ENCODE results near the gene ULK2. TPM values are rescaled to one million over a fixed set of nuclear protein-coding genes. Genes with fewer than 3 reads are reported as not detected.

The ULK2 gene
- total and polyA plus RNA-seq, 2 donors (not counting 1 experiment from before 2014, with no cell fraction given): 2.0 to 2.9 TPM

DNA sequence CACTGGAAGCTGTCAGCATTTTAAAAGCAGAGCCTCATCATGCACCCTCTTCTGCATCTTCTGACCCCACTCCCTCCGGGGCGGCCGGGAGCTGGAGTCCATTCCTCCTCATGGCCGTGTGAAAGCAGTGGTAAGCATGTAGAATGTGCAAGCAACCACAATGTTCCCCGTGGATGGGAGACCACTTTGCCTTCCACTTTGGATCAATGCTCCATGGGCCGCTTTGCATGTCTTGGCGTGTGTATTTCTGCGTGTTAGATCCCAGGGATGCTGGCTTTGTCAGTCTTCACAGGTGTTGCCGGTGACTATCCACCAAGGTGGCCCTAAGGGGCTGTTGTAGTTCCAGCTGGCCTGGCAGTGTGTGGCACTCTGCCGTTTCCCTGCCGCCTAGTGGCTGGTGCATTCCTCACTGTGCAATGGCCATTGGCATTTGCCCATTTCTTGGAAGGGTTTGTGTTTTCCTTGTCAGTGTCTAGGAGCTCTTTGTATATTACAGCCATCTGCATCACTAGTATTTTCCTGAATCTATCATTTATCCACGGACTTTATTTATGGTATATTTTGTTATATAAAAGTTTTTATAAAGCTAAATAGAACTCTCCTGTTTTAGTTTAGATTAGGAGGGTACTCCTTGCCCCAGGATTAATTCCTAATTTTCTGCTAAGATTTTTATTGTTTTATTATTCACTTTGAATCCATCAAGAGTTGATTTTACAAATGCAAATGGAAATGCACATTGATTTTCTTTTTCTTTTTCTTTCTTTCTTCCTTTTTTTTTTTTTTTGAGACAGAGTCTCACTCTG is 113.9 kb downstream of the ULK2 start:
- Histone ChIP-seq H3K27ac (ENCODE audit: low read length in 2 of 2) (no peak overlapping the region), H3K9ac (ENCODE audit: low read length) (no peak overlapping the region), H3K4me2 (replicated peaks; ENCODE audit: low read depth, low read length, poor library complexity, severe bottlenecking) (no peak overlapping the region), H3K4me1 (ENCODE audit: control insufficient read depth in 2 of 2, insufficient read depth in 2 of 2, low read length in 2 of 2) (peaks cover 19 to 31% of the 10 kb centered on the region in 2 donors), H3K79me2 (ENCODE audit: control insufficient read depth, insufficient read depth, low read length) (no peaks in the 10 kb centered on the region), H3K9me3 (ENCODE audit: control extremely low read depth in 1 of 3, control insufficient read depth in 2 of 3, insufficient read depth in 1 of 3, low read length in 2 of 3) (no peaks in the 10 kb centered on the region), H3K36me3 (replicated peaks in 1 of 2; ENCODE audit: control extremely low read depth in 1 of 2, control insufficient read depth in 1 of 2, extremely low read depth in 1 of 2, insufficient read depth in 2 of 2, low read length in 1 of 2) (no peaks in the 10 kb centered on the region), H4K20me1 (ENCODE audit: control insufficient read depth, insufficient read depth, low read length, poor library complexity, severe bottlenecking) (no peaks in the 10 kb centered on the region), H3K4me3 (ENCODE audit: control extremely low read depth in 1 of 5, extremely low read depth in 1 of 5, insufficient read depth in 1 of 5, low read depth in 2 of 5, low read length in 4 of 5) (no peak overlapping the region), H3K27me3 (replicated peaks in 1 of 4; ENCODE audit: control extremely low read depth in 1 of 4, control insufficient read depth in 3 of 4, insufficient read depth in 4 of 4, low read length in 3 of 4) (no peaks in the 10 kb centered on the region), H2AFZ (ENCODE audit: insufficient read depth, low read depth, low read length, poor library complexity, severe bottlenecking) (no peak overlapping the region)
- ChIA-PET CTCF (interaction anchor here (0.6 to 5.4 kb wide), 6 partner anchors 9 to 240 kb away, joined by 3 to 32 read pairs (median 8); partner anchors contain the start of gene ALDH3A2), POLR2A (no interaction called here)
- no peak for TF ChIP-seq EZH2 (IDR thresholded peaks at IDR 0.05; ENCODE audit: borderline replicate concordance, insufficient read depth, low read depth, low read length, poor library complexity, severe bottlenecking)
- TF ChIP-seq CTCF (IDR thresholded peaks at IDR 0.05): no peak
- no peak for ATAC-seq (ENCODE audit: low read depth)
- H3K27me3 Mint-ChIP-seq: peaks cover 5% of the 10 kb centered on the region
- no peak overlapping the region for H3K27ac Mint-ChIP-seq
- H3K4me1 Mint-ChIP-seq: peaks cover 41% of the 10 kb centered on the region
- no peak for DNase-seq
- H3K4me3 Mint-ChIP-seq: peak overlapping the region; percentile 16
- WGBS (ENCODE audit: insufficient coverage): 98% methylated on average over 9 of the region's 12 CpGs
- intact Hi-C loops (cut with micrococcal nuclease): loop anchor here (2.0 kb wide), 1 partner anchor 105 kb away; the partner anchor contains the start of gene ALDH3A2
- H3K9me3 Mint-ChIP-seq (ENCODE audit: insufficient read depth): no peaks in the 10 kb centered on the region

GRCh38 chr17:19753051-19753509 is 114.7 kb downstream of the ULK2 start:
- H3K27ac ChIP-seq (ENCODE audit: low read length in 2 of 2): no peak overlapping the region
- no peak overlapping the region for H3K4me2 ChIP-seq (replicated peaks; ENCODE audit: low read depth, low read length, poor library complexity, severe bottlenecking)
- H3K27me3 Mint-ChIP-seq: peaks cover 5% of the 10 kb centered on the region

More at GRCh38 chr17:19753051-19753509, 114.7 kb downstream of the ULK2 start:
- H3K4me1 ChIP-seq (ENCODE audit: control insufficient read depth in 2 of 2, insufficient read depth in 2 of 2, low read length in 2 of 2): peaks cover 19 to 31% of the 10 kb centered on the region in 2 donors
- H3K9ac ChIP-seq (ENCODE audit: low read length): no peak overlapping the region
- Mint-ChIP-seq H3K4me1 (peaks cover 41% of the 10 kb centered on the region), H3K27ac (no peak overlapping the region), H3K4me3 (no peak overlapping the region), H3K9me3 (ENCODE audit: insufficient read depth) (no peaks in the 10 kb centered on the region)
- DNase-seq (no peak), ATAC-seq (ENCODE audit: low read depth) (no peak)
- WGBS (ENCODE audit: insufficient coverage): 29% methylated on average over 8 of the region's 12 CpGs
- no peaks in the 10 kb centered on the region for H3K79me2 ChIP-seq (ENCODE audit: control insufficient read depth, insufficient read depth, low read length)
- H3K4me3 ChIP-seq (ENCODE audit: control extremely low read depth in 1 of 5, extremely low read depth in 1 of 5, insufficient read depth in 1 of 5, low read depth in 2 of 5, low read length in 4 of 5): no peak overlapping the region
- no peaks in the 10 kb centered on the region for H3K27me3 ChIP-seq (replicated peaks in 1 of 4; ENCODE audit: control extremely low read depth in 1 of 4, control insufficient read depth in 3 of 4, insufficient read depth in 4 of 4, low read length in 3 of 4)
- TF ChIP-seq EZH2 (IDR thresholded peaks at IDR 0.05; ENCODE audit: borderline replicate concordance, insufficient read depth, low read depth, low read length, poor library complexity, severe bottlenecking) (no peak), CTCF (IDR thresholded peaks at IDR 0.05) (no peak)
- intact Hi-C loops (cut with micrococcal nuclease): no loop called here
- POLR2A ChIA-PET: no interaction called here
- H4K20me1 ChIP-seq (ENCODE audit: control insufficient read depth, insufficient read depth, low read length, poor library complexity, severe bottlenecking): no peaks in the 10 kb centered on the region
- CTCF ChIA-PET: interaction anchor here (1.2 to 5.4 kb wide), 4 partner anchors 8 to 240 kb away, joined by 4 to 32 read pairs (median 20); no protein-coding TSS in a partner anchor
- no peak overlapping the region for H2AFZ ChIP-seq (ENCODE audit: insufficient read depth, low read depth, low read length, poor library complexity, severe bottlenecking)
- H3K36me3 ChIP-seq (replicated peaks in 1 of 2; ENCODE audit: control extremely low read depth in 1 of 2, control insufficient read depth in 1 of 2, extremely low read depth in 1 of 2, insufficient read depth in 2 of 2, low read length in 1 of 2): no peaks in the 10 kb centered on the region
- no peaks in the 10 kb centered on the region for H3K9me3 ChIP-seq (ENCODE audit: control extremely low read depth in 1 of 3, control insufficient read depth in 2 of 3, insufficient read depth in 1 of 3, low read length in 2 of 3)

All from B cell (primary cell).